ENCODE results near the gene CLEC19A.

The CLEC19A gene

DNA sequence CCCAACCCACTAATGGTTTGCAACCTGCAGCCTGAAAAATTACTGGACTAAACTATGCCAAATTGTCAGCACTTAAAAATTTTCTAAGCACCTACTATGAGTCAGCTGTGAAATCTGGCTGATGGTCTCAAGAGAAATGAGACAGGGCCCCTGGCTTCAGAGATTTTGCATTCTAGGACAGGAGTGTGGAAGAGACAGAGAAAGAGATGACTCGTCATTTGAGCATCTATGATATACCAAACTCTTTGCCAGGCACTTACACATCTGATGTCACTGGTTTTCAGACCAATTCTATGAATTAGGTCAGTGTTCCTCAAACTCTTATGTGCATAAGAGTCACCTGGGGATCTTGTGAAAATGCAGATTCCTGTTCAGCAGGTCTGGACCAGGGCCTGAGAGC, 44.4 kb downstream of the CLEC19A start:
- no peak for FAIRE-seq

DNA sequence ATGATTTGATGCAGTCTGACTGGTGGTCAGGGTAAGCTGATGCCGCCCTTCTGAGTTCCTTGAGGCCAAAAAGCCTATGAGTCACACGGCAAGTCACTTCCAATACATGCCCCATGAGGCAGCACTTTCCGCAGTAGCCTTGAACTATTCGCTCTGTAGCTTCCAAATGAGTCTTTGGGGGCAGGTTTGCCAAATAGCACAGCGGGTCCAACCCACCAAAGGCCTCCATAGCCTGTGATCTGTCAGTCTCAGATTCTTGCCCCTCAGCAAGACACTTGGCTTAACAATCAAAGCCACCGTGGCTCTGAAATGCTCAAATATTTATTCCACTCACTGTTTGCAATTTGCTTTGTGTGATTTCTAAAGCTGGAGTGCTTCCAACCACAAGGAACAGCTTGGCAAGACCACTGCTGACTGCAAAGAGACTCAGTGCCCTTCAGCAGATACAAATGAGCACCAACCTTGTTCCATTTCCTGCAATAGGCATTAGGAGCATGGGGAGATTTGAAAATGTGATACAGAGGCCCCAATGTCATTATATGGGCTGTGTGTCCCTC, 45.4 kb downstream of the CLEC19A start:
- FAIRE-seq, result no peak

DNA sequence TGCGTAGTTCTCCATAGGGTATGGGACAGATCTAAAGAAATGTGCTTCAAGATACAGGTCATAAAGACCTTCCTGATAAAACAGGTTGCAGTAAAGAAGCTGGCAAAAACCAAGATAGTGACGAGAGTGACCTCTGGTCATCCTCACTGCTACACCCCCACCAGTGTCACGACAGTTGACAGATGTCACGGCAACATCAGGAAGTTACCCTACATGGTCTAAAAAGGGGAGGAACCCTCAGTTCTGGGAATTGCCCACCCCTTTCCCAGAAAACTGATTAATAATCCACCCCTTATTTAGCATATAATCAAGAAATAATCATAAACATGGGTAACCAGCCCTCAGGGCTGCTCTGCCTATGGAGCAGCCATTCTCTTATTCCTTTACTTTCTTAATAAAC, 46.3 kb downstream of the CLEC19A start:
- no peak for FAIRE-seq

DNA sequence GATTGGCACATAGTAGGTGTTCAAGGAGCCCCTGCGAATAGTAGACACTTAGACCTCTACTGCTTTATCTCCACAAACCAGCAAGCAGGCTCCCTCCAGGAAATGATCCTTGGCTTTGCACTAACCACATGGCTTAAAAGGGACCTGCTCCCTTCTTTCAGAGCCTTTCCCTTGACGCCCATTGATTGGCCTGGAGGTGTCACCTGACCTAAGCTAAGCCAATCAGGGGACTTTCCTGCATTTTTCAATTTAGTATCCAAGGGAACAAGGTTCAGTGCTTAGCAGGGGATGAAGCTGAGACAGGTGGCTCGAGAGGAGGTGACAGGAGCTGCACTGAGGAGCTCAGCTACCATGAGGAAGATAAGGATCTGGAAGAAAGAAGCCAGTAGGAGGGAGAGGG, 52.8 kb downstream of the CLEC19A start:
- no peak for FAIRE-seq

DNA sequence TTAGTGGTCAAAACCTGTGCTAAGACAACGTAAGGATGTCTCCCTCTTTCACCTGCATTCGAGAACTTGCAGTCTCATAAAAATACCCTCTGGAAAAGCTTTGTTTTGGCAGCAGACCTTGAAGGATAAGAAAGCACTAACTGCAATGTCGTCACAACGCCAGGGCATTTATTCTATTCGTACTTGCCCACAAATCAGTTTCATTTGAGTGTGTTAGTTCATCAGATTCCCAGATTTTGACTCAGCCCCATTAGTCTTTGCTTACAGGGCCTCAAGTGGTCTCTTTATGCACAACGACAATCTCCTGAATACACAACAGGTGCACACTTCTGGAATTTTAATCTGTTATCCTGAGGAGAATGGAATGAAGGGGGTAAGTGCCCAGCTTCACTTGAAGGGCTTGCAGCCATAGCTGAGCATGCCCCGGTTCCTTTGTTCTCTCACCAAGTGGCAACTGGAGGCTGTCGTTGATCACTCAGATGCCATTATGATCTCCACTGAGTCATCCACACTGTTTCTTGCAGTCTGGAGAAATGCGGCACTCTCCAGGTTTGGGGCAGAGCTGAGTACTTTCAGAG, 58.8 kb downstream of the CLEC19A start:
- FAIRE-seq, result no peak

DNA sequence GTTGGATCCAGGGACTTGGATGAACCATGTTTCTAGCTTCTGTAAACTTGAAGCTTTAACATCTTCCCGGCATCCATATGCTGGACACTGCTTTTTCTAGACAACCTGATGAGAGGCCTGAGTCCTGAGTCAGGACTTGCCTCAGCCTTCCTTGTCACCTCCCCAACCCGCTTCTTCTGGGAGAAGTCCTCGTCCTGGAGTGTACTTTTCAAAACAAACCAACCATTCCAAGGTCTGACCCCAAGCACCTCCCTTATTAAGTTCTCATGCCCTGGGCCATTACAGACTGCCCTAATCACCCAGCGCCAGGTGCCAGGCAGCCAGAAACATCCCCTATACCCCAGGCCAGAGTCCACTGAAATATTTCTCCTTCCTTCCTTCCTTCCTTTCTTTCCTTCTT, 59.4 kb downstream of the CLEC19A start:
- no peak for FAIRE-seq

DNA sequence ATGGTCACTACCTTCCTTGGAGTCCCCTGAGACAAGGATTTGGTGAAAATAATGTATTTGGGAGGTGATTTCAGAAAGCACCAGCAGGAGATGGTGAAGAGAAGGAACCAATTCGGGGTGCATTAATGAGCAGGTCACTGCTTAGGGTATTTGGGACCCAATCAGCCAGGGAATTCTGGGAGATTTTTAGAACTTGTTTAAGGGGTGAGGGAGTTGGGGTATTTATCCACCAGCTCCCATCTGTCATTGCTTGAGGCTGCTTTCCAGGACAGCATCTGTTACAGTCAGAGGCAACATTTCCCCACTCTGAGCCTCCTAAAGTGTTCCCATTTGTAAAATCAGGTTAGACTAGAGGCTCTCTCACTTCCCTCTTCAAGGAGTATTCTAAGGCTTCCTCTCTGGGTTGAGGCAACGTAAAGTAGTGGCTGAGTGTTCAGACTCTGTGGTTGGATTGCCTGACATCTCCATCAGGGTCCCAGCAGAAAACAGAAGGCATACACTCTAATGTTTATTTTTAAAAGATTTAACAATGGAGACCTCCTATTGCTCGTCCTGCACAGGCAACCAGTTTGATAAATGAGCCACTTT, 60.9 kb downstream of the CLEC19A start:
- FAIRE-seq, result no peak

DNA sequence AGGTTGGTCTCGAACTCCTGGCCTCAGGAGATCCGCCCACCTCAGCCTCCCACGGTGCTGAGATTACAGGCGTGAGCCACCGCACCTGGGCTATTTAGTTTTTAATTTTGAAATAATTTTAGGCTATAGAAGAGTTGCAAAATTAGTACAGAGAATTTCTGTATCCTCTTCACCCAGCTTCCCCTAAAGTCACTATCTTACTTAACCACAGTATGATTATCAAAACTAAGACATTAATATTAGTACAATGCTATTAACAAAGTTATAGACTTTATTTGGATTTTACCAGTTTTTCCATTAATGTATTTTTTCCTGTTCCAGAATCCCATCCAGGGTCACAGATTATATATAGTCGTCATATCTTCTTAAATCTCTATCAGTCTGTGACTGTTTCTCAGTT, 62.6 kb downstream of the CLEC19A start:
- FAIRE-seq, result no peak

DNA sequence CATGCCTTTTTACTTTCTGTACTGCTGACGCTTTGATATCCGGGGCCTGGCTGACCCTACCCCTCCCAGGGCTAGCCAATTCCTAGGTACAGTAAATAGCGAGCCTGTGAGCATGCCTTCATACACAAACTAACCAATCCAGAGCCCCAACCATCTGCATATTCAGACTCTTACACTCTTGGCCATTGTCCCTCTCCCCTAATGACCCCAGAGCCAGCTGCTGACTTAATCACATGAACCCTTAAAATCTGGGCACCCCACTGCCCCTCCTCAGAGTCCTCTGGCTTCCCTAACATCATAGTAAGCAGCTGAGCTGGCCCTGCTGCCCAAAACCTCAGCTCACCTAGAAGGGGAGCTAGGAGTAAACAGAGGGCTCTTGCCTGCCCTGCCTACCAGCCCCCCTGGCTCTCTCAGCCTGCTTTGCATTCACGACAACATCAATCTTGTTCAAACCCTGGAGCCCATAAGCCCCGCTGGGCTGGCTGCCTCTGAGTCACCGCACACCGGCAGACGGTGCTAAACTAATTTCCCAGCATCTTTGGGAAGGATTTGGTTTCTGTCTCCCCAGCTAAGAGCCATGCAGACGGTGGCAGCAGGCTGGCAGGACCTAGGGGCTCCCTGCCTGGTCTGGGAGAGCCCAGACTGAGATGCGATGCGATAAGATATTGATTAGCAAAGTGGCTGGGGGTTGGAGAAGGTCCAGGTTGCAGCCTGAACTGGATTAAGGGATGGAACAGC, 63.2 kb downstream of the CLEC19A start:
- no peak for FAIRE-seq

DNA sequence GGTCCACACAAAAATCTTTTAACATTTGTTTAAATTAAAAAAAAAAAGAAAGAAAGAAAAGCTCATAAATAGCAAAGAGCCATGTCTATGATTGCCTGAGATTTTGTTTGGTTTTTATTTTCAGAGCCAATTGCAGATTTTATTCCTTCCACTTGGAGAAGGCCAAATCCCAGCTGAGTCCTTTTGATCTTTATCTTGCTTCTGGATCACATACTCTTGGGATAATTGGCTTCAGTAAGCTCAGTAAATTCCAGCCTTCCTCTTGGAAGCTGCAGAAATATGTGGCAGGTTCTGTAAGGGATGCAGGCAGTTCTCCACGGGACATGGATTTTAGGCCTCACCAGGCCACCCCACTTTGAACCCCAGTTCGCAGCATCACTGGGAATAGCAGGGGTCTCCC, 68.8 kb downstream of the CLEC19A start:
- no peak for FAIRE-seq

DNA sequence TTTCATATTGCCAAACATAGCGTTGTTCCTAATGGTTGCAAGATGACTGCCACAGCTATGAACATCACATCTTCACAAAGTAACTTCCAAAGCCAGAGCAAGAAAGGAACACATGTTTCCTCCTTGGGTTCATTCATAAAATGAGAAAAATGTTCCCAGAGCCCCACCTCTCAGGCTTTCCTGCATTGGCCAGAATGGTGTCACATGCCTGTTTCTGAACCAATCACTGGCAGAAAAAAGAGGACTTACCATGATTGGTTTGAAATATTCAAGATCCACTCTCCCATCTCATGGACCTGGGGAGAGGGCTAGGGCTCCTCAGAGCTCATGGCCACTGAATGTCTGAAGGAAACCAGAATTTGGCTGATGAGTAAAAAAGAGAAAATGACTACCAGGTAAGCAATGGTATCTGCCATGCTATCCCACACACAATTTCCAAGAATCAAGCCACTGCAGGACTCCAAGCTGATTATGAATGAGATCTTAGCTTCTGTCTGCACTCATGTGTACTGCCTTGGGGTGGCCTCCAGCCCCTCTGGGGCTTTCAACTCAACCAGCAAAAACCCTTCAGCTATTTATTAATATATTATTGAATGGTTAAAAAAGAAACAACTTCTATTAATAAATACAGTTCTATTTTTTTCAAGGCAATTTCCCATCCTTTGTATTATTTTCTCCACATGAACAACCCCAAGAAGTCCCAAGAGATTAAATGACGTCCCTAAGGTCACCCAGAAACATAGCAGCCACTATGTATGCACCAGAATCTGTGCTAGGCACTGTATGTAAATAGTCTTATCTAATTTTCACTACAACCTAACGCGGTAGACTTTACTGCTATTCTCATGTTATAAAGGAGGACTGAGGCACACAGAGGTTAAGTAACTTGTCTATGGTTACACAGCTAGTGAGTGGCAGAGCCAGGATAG, 70.8 kb downstream of the CLEC19A start:
- no peak for FAIRE-seq

DNA sequence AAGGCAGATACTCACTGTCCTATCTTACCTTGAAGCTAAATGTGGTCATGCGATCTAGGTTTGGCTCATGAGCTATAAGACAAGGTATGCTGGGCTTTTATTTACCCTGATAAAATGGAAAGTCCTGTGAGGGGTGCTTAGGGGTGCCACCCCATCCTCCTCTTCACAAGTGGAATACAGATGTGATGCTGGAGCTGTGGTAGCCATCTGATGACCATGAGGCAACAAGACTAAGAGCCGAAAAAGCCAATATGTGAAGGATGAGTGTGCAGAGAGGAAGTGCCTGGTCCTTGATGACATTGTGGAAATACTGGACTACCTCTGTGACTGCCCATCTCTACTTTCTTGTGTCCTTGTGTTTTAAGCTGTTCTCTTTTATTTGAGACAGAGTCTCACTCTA, 74.0 kb downstream of the CLEC19A start:
- no peak for FAIRE-seq
